HT-29 (cell line): ENCODE results near the gene BPI. TPM values are rescaled to one million over a fixed set of nuclear protein-coding genes. Genes with fewer than 3 reads are reported as not detected.
"Not testable (repeated sequence)": the region's sequence is repeated elsewhere in the genome, so short reads cannot be mapped to it uniquely, and the experiment has no call there.

ENCODE experiments used
- DNase-seq: peaks from one replicate; pipeline ENCODE4 v3.0.0-alpha.2; 2015; ENCODE audit warnings: low spot score
- total RNA-seq: library from RNA; depleted of rRNA; stranded (reverse); fragments of >200 nt; shearing (Covaris generic); gene quantifications from 2 replicates; pipeline ENCODE4 v1.2.3, GENCODE V29; 2014; rRNA removed

Gene BPI
- total RNA-seq, 1 experiment from 2014 or later: not detected

DNA sequence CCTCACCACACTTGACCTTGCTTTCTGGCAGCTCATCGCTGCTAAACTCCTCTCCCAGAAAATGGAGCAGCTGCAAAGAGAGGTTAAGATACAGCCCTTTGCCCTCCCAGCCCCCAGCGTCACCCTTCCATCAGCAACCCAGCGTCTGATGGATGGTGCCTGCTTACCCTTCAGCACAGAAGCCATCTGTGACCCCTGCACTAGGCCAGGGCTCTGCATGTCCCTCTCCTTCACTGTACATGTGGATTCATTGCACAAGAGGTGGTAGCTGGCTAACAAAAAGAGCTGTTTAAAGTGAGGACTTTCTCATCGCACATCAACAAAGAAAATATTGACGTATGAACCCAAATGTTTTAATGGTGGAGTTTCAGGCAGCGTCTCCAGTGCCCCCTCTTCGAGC, 54.6 kb downstream of the BPI start:
- no peak for DNase-seq

DNA sequence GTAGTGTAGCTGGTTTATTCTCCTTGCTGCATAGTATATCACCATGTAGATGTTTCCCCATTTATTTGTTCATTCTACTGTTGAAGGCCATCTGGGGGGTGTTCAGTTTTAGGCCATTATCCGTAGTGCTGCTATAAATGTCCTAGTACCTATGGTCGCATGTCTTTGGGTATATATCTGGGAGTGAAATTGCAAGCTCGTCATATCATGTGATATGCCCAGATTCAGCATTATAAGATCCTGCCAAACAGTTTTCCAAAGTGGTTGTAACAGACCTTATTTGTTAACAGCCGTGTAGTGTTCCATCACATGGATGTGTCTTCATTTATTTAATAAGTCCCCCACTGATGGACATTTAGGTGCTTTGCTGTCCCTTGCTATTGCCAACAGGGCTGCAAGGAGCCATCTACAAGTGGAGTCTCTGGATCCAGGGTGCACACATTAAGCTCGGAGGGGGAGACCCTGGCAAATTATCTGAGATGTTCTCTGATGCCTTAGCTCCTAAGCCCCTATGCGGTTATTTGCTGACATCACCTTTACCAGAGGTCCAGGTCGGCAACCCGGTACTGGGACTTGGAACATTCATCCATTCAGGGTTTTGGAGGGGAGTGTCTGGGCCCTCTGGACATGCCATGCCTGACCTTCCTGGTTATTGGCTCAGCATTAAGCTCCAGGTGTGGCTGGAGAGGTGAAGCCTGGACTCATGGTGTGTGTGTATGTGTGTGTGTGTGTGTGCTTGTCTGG, 59.2 kb downstream of the BPI start:
- DNase-seq: no peak

DNA sequence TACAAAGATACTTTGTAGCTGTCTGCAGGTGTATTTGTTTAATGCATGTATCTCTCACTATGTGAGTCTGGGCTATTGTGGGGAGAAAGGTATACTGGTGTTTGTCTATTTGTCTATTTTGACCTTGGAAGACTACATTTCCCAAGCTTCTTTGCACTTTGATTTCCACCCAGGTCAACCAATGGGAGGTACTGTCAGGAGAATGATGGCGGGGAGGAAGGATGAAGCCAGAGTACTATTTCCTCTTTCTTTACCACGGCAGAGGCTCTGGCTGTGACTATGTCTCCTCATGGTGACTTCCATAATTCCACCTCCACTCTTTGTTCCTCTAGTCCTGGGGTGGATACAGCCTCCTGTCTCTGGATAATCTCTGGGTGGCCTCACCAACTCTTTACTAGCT, 65.4 kb downstream of the BPI start:
- DNase-seq: peak; percentile 16

DNA sequence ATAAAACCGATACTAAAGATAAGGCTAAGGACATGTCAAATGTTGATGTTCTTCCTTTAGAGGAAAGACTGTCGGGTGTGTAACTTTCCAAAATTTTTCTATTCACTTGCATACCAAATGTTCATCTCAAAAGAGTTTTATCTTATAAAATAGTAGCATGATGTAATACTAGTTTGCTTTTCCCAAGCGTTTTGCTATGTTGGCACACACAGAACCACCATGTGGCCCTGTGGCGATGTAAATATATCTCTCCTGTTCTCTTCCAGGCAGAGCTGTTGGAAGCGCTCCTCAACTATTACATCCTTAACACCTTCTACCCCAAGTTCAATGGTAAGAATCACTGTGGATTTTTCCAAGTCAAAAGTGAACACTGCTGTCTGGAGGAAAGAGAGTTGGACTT, 68.8 kb downstream of the BPI start:
- DNase-seq: no peak

DNA sequence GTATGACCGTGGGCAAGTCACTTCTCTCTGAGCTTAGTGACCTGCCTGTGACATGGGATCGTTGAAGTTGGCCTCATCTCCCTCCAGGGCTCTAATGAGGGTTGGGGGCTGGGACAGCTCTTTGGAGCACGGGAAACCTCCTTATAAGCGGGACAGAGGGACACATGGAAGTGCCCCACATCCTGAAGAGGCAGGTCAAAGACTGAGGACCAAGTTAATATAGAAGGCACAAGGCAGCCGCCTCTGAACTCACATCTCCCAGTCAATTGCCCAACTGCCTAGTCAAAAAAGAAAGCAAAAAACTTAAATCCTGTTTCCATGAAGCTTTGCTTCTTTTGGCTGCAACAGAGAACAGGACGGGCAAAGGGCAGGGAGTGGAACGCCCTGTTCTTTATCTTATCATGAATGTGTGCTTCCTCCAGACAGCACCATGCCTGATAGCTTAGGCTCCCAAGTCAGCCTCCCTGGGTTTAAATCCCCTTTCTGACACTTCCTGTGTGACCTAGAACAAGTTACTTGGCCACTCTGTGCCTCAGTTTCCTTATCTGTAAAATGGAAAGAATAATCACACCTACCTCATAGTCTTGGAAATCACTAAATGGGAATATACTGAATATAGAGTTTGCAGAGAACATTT, 69.4 kb downstream of the BPI start:
- DNase-seq: no peak

DNA sequence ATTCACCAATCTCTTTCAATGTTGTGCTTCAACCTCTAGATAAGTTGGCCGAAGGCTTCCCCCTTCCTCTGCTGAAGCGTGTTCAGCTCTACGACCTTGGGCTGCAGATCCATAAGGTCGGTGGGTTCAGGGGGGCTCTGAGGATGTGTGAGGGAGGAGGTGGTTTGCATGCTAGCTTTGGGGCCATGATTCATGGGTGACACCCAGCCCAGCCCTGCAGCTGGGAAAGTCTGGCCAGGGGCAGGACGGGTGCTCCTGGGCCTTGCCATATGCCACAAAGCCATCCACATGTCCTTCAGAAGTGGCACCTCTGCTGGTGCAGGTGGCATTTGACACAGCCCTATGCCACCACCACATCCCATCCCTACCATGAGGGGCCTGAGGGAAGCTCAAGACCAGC, 69.9 kb downstream of the BPI start:
- no peak for DNase-seq

DNA sequence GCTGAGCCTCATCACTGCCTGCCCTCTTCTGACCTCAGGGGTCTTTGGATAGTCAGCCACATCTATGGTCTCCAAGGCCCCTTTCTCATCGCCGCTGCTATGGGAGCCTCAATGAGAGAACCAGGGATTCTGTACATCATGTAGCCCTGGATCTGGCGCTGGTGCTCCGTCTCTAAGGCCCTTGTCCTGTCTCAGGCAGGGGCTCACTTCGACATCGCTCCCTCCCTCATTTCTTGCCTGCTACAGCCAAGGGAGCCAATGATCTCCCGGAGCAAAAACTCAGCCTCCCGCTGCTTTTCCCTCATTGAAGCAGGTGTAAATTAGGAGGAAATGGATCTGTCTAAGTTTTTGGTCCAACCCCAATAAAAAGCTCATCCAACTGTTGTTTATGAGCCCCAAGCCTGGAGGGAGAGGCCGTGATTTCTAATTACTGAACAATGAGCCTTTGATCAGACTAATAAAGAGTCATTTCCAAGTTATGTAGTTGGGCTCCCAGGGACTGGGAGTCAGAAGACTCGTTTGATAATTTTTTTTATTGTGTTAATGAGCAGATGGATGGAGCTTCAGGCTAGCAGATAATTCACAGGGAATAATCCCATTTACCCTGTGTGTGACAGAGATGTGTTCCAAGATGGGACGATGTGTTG, 73.2 kb downstream of the BPI start:
- DNase-seq: no peak

DNA sequence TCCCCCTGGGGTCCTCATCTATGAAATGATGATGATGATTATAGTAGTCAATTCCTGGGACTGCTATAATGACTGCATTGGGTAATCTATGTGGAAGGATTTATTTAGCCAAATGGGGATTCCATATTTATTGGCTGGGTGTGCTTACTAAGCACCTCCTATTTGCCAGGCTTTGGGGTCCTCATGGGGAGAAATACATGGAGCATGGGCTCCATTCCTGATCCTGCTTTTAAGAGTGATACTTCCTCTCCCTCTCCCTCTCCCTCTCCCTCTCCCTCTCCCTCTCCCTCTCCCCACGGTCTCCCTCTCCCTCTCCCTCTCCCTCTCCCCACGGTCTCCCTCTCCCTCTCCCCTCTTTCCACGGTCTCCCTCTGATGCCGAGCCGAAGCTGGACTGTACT, 73.9 kb downstream of the BPI start:
- DNase-seq: not testable (repeated sequence)

DNA sequence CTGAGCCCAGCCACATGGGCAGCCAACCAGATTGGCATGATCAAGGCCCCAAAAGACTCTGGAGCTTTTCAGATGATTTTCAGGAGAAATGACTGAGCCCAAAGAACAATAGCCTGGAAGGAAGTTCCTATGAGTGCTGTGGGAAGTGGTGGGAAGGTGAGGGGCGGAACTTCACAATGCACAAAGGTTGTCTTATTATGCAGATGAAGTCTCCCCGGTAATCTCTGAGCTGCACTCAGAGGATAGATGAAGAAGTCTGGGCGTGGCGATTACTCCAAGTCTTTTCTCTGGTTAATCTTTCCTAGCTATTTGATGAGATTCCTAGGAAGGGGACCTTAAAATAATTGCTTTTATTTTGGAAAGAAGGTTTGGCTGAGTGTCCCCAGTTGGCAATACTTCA, 79.2 kb downstream of the BPI start:
- DNase-seq: no peak

DNA sequence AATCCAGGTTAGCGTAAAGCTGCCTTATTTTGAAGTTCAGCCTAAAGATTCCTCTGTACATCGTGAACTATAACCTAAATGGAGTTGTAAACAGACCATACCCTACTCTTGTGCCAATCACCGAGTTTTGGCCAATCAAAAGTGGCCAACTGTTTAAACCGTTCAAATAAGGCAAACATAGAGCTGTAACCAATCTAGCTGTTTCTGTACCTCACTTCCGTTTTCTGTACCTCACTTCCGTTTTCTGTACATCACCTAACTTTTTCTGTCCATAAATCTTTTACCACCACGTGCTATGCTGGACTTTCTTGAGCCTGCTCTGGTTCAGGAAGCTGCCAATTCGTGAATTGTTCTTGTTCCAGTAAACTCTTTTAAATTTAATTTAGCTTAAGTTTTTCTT, 82.0 kb downstream of the BPI start:
- no peak for DNase-seq

DNA sequence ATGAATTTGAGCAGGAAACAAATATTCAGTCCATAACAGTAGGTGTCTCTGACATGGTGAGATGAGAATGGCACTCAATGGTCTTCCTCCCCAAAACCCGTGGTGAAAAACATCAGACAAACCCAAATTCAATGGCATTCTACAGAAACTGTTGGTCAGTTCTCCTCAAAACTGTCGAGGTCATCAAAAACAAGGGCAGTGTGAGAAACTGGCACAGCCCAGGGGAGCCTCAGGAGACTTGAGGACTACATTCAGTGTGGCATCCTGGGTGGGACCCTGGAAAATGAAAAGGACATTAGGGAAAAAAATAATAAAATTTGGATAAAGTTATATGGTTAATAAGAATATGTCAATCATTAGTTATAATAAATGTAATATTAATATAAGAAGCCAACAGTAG, 82.9 kb downstream of the BPI start:
- DNase-seq: no peak

Other genes with a start within 250 kb of the BPI start
- 253 and 254 TPM in 2 replicates for gene TGM2, start 138.9 kb upstream of the BPI start, total RNA-seq
- 0.05 TPM in 1 of 2 replicates, not detected in the other for gene KIAA1755, start 43.4 kb upstream of the BPI start, total RNA-seq
- gene LBP, start 42.3 kb downstream of the BPI start, total RNA-seq: 0.28 TPM in 1 of 2 replicates, not detected in the other
- gene SNHG17, start 131.2 kb downstream of the BPI start, total RNA-seq: 54.7 and 58.4 TPM in 2 replicates
- gene RALGAPB, start 168.7 kb downstream of the BPI start, total RNA-seq: 18.4 and 20.0 TPM in 2 replicates